NCI-H2227 treated with DMSO at 0.1 percent for 48 hours (cell line): Measurements from ENCODE around the gene KLK14.

Experiments
- DNase-seq: peaks from one replicate; lab custom pipeline; 2025; lab: John Stamatoyannopoulos, UW

The KLK14 gene

GRCh38 chr19:51086153-51086850, 3.6 kb upstream of the KLK14 start:
- no peak for DNase-seq

GRCh38 chr19:51084505-51084904, 1.8 kb upstream of the KLK14 start:
- no peak for DNase-seq

- DNase-seq = no peak
These were observed 1.1 kb upstream of the KLK14 start for GRCh38 chr19:51083783-51084182.

- DNase-seq = no peak
These were observed 494 bp upstream of the KLK14 start for GRCh38 chr19:51083181-51083580.

GRCh38 chr19:51081476-51081875, 1.2 kb downstream of the KLK14 start:
- DNase-seq = no peak

GRCh38 chr19:51079481-51080110, 3.1 kb downstream of the KLK14 start:
- DNase-seq = no peak

GRCh38 chr19:51078731-51079130, 4.0 kb downstream of the KLK14 start:
- DNase-seq = no peak

- no peak for DNase-seq
These were observed 4.6 kb downstream of the KLK14 start for GRCh38 chr19:51078104-51078503.

- no peak for DNase-seq
These were observed 6.0 kb downstream of the KLK14 start for GRCh38 chr19:51076631-51077213.

- DNase-seq = no peak
These were observed 6.7 kb downstream of the KLK14 start for GRCh38 chr19:51075998-51076397.

- no peak for DNase-seq
These were observed 11.6 kb downstream of the KLK14 start for GRCh38 chr19:51071095-51071405.

- DNase-seq = no peak
These were observed 12.2 kb downstream of the KLK14 start for GRCh38 chr19:51070334-51071094.

GRCh38 chr19:51066393-51067186, 16.1 kb downstream of the KLK14 start:
- DNase-seq = no peak

- no peak for DNase-seq
These were observed 17.3 kb downstream of the KLK14 start for GRCh38 chr19:51065221-51065960.

GRCh38 chr19:51064534-51065220, 18.0 kb downstream of the KLK14 start, which contains the start of gene KLK13:
Gene KLK13, minus strand, starts transcription at chr19:51065092. Its CDS starts 25 bp downstream, at chr19:51065067.
- DNase-seq = no peak

- DNase-seq = no peak
These were observed 19.0 kb downstream of the KLK14 start for GRCh38 chr19:51063664-51064063.

- DNase-seq = no peak
These were observed 21.7 kb downstream of the KLK14 start for GRCh38 chr19:51060973-51061372.

- DNase-seq = no peak
These were observed 22.4 kb downstream of the KLK14 start for GRCh38 chr19:51060336-51060735.

- no peak for DNase-seq
These were observed 23.0 kb downstream of the KLK14 start for GRCh38 chr19:51059715-51060114.

GRCh38 chr19:51055866-51056265, 26.8 kb downstream of the KLK14 start:
- DNase-seq = no peak

GRCh38 chr19:51047031-51047335, 35.7 kb downstream of the KLK14 start:
- no peak for DNase-seq
